Measurements from ENCODE around the gene CCL26. TPM values are rescaled to one million over a fixed set of nuclear protein-coding genes. Genes with fewer than 3 reads are reported as not detected.

The CCL26 gene
- total RNA-seq, 1 experiment from 2014 or later = not detected

DNA sequence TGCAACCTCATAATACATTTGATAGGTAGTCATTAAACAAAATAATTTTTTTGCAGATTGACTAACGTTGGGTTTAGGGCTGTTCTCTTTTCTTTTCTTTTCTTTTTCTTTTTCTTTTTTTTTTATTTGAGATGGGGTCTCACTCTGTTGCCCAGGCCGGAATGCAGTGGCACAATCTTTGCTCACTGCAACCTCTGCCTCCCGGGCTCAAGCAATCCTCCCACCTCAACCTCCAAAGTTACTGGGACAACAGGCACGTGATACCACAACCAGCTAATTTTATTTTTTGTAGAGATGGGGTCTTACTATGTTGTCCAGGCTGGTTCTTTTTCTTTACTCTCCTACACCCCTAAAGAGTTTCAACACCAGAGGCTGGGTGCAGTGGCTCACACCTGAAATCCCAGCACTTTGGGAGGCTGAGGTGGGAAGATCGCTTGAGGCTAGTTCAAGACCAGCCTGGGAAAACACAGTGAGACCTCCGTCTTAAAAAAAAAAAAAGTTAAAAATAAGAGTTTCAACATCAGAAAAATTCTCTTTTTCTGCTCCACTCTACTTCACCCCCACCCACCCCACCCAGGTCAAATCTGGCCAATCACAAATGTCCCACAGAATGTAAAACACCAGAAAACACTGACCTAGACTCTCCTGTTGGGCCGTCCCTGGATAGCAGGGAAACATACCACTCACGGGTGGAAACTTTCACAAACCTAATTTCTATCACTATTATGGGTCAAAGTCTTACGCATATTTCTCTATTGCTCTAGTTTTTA is 36.2 kb downstream of the CCL26 start:
- CTCF ChIA-PET = interaction anchor here (0.5 kb wide), 1 partner anchor 113 kb away, joined by 6 read pairs; no protein-coding TSS in a partner anchor
- Histone ChIP-seq H3K9me3 (ENCODE audit: insufficient read depth, low read depth) (no peaks in the 10 kb centered on the region), H3K4me3 (no peak overlapping the region), H4K20me1 (ENCODE audit: insufficient read depth) (no peaks in the 10 kb centered on the region), H3K36me3 (ENCODE audit: low read depth) (no peaks in the 10 kb centered on the region), H3F3A (ENCODE audit: insufficient read depth, low read depth) (peaks cover 8% of the 10 kb centered on the region; the same call in 1 of the 2 replicates), H2AFZ (no peak overlapping the region), H3K79me2 (ENCODE audit: low read depth) (no peaks in the 10 kb centered on the region), H3K27ac (no peak overlapping the region), H3K9me2 (ENCODE audit: insufficient read depth) (no peaks in the 10 kb centered on the region), H3K27me3 (ENCODE audit: insufficient read depth, low read depth) (no peaks in the 10 kb centered on the region), H3K4me1 (replicated peaks; ENCODE audit: insufficient read depth) (no peaks in the 10 kb centered on the region), H3K4me2 (no peak overlapping the region)
- TF ChIP-seq, protein P1, sequence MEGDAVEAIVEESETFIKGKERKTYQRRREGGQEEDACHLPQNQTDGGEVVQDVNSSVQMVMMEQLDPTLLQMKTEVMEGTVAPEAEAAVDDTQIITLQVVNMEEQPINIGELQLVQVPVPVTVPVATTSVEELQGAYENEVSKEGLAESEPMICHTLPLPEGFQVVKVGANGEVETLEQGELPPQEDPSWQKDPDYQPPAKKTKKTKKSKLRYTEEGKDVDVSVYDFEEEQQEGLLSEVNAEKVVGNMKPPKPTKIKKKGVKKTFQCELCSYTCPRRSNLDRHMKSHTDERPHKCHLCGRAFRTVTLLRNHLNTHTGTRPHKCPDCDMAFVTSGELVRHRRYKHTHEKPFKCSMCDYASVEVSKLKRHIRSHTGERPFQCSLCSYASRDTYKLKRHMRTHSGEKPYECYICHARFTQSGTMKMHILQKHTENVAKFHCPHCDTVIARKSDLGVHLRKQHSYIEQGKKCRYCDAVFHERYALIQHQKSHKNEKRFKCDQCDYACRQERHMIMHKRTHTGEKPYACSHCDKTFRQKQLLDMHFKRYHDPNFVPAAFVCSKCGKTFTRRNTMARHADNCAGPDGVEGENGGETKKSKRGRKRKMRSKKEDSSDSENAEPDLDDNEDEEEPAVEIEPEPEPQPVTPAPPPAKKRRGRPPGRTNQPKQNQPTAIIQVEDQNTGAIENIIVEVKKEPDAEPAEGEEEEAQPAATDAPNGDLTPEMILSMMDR (conservative IDR thresholded peaks at IDR 0.05) = no peak
- no peak for TF ChIP-seq EZH2 (IDR thresholded peaks at IDR 0.05; ENCODE audit: low read depth)
- no peak for DNase-seq
- intact Hi-C loops (cut with micrococcal nuclease; ENCODE audit: unreplicated experiment) = loop anchor here (10.0 kb wide), 1 partner anchor 201 kb away; no protein-coding TSS in a partner anchor
- no TSS peak for BruUV-seq (replicated peaks)
- POLR2A ChIA-PET (ENCODE audit: unreplicated experiment) = no interaction called here

DNA sequence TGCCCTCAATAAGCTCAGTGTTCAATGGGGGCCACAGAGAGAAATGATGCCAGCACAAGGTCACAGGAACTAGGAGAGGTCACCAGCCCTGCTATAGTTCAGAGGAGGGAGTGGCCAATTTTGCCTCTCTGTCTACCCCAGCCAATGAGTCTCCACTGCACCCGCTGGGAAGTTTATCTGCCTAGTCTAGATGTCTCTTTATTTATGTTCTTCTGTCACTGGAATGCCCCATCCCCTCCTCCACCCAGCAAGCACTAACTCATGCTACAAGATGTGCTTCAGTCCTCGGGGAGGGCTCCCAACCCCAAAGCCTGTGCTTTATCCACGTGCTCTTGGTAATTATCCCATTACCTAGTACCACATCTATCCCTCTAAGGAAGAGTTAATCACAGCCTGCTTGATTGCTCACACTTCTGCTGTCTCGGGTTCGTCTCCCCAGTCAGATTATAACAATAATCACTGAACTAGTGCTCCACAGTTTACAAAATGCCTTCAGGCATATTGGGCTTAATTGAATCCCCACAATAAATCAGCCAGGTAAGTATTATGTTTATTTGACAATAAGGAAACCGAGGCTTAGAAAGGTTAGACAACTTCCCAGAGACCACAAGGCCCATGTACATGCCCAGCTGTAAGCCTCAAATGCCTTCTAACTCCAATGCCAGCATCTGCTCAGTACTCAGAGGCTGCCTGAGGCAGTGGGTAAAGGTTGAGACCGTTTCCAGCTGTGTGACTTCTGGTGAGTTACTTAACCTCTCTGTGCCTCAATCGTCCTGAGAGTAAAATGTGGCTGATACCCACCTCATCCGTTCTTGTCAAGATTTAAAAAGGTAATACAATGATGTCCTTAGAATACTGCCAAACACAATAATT is 37.2 kb downstream of the CCL26 start:
- ChIA-PET POLR2A (ENCODE audit: unreplicated experiment) (no interaction called here), CTCF (interaction anchor here (0.5 to 0.8 kb wide), 3 partner anchors 40 to 723 kb away, joined by 5 to 9 read pairs (median 6); no protein-coding TSS in a partner anchor)
- H2AFZ ChIP-seq = no peak overlapping the region
- intact Hi-C loops (cut with micrococcal nuclease; ENCODE audit: unreplicated experiment) = loop anchor here (10.0 kb wide), 1 partner anchor 200 kb away; no protein-coding TSS in a partner anchor
- no peak for DNase-seq
- no peak overlapping the region for H3K27ac ChIP-seq
- BruUV-seq (replicated peaks) = no TSS peak
- no peaks in the 10 kb centered on the region for H4K20me1 ChIP-seq (ENCODE audit: insufficient read depth)
- no peaks in the 10 kb centered on the region for H3K79me2 ChIP-seq (ENCODE audit: low read depth)
- no peaks in the 10 kb centered on the region for H3K9me3 ChIP-seq (ENCODE audit: insufficient read depth, low read depth)
- H3K9me2 ChIP-seq (ENCODE audit: insufficient read depth) = no peaks in the 10 kb centered on the region
- H3K4me1 ChIP-seq (replicated peaks; ENCODE audit: insufficient read depth) = no peaks in the 10 kb centered on the region
- H3K27me3 ChIP-seq (ENCODE audit: insufficient read depth, low read depth) = no peaks in the 10 kb centered on the region
- H3F3A ChIP-seq (ENCODE audit: insufficient read depth, low read depth) = peaks cover 4% of the 10 kb centered on the region; the same call in 1 of the 2 replicates
- H3K36me3 ChIP-seq (ENCODE audit: low read depth) = no peaks in the 10 kb centered on the region
- TF ChIP-seq EZH2 (IDR thresholded peaks at IDR 0.05; ENCODE audit: low read depth) = no peak
- TF ChIP-seq, protein P1 (conservative IDR thresholded peaks at IDR 0.05) = no peak
- no peak overlapping the region for H3K4me3 ChIP-seq
- H3K4me2 ChIP-seq = no peak overlapping the region
